ENCODE data around the gene HOMEZ.
"Not testable (repeated sequence)": the region's sequence is repeated elsewhere in the genome, so short reads cannot be mapped to it uniquely, and the experiment has no call there.

HOMEZ gene

GRCh38 chr14:23307146-23307530, 21.2 kb upstream of the HOMEZ start:
- no peak for DNase-seq

- DNase-seq = peak; percentile 60
Measured at GRCh38 chr14:23306412-23307145, 20.6 kb upstream of the HOMEZ start, which contains the start of gene BCL2L2. Gene BCL2L2 (plus strand): TSS chr14:23306833. CDS start chr14:23307768, 935 bp downstream.

- DNase-seq = peak; percentile 43
Measured at GRCh38 chr14:23302290-23303225, 16.6 kb upstream of the HOMEZ start, which contains the start of gene PPP1R3E. Gene PPP1R3E (minus strand): TSS chr14:23302859. CDS start chr14:23302576, 283 bp downstream.

- no peak for DNase-seq
Measured at GRCh38 chr14:23301969-23302289, 16.0 kb upstream of the HOMEZ start.

- DNase-seq = peak; percentile 96
Measured at GRCh38 chr14:23301288-23301968, 15.5 kb upstream of the HOMEZ start.

GRCh38 chr14:23300687-23301223, 14.8 kb upstream of the HOMEZ start:
- no peak for DNase-seq

- no peak for DNase-seq
Measured at GRCh38 chr14:23299986-23300686, 14.2 kb upstream of the HOMEZ start.

- DNase-seq = peak; percentile 19
Measured at GRCh38 chr14:23299211-23299957, 13.5 kb upstream of the HOMEZ start.

- DNase-seq = no peak
Measured at GRCh38 chr14:23297611-23298277, 11.8 kb upstream of the HOMEZ start.

- no peak for DNase-seq
Measured at GRCh38 chr14:23297096-23297495, 11.2 kb upstream of the HOMEZ start.

- no peak for DNase-seq
Measured at GRCh38 chr14:23296012-23296777, 10.3 kb upstream of the HOMEZ start.

GRCh38 chr14:23294734-23295561, 9.0 kb upstream of the HOMEZ start:
- DNase-seq = peak; percentile 56

- no peak for DNase-seq
Measured at GRCh38 chr14:23286902-23287479, 1.1 kb upstream of the HOMEZ start.

GRCh38 chr14:23285530-23286019, 357 bp downstream of the HOMEZ start:
- DNase-seq = no peak

- DNase-seq = no peak
Measured at GRCh38 chr14:23284654-23285529, 1.0 kb downstream of the HOMEZ start.

- DNase-seq = no peak
Measured at GRCh38 chr14:23281247-23281646, 4.7 kb downstream of the HOMEZ start.

- not testable (repeated sequence) for DNase-seq
Measured at GRCh38 chr14:23277928-23278327, 8.0 kb downstream of the HOMEZ start.

GRCh38 chr14:23277189-23277588, 8.7 kb downstream of the HOMEZ start:
- DNase-seq = no peak

All from MV-4-11 (cell line).